Stromal cell of bone marrow (primary cell): ENCODE data around the gene PHACTR3.

ENCODE experiments used
- DNase-seq: peaks from one replicate; pipeline ENCODE4 v3.0.0-alpha.2; 2012; ENCODE audit warnings: low read depth

The PHACTR3 gene

DNA sequence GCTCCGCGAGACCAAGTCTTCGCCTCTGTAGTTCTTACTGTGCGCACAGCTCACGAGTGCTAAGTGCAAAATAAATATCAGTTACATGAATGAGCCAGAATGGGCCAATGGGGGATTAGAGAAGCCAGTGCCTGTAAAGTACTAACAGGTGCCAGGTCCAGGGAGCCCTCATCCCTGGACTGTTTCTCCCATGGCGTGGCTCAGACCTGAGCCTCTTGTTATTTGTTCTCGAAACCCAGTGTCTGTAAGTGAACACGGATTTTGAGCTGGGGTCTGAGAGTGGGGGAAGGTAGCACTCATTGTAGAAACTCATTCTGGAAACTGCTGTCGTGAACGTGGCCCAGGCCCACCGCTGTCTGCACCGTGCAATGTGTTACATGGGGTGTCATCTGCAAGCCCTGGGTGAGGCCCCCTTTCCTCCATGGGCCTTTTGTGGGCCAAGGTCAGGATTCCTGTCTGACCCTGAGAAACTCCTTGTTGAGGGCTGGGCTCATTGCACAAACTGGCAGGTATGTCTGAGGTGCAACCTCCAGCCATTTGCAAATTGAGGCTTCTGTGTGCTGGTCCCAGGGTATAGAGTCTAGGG, 174.4 kb downstream of the PHACTR3 start:
- DNase-seq = no peak

DNA sequence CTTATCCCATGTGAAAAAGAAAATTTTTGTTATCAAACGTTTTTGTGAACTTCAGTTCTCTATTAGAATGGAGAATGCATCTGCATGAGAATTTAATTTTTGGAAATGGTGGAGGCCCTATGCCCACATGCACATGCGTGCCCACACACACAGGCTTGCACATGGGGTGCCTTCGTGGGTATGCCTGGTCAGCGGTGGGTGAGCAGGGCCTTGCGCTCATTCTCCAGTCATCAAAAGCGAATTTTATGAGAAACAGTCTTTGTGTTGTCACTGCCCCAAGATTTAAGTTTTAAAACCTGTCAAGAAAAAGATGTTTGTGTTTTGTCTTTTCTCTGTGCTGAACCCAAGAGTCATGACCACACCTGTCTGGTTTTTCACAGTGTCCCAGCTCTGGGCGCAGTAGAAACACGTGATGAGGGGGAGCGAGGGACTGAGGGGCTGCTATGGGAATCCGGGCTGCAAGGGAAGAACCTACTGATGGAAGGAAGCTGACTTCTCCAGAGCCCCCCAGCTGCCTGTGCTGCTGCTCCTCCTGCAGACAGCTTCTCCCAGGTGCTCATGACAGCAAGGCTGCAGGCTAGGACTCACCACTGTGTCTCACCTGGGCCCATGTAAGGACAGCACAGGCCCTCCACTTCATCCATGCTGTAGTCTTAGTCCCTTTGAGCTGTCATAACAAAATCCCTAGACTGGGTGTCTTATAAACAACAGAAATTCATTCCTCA, 175.5 kb downstream of the PHACTR3 start:
- no peak for DNase-seq

DNA sequence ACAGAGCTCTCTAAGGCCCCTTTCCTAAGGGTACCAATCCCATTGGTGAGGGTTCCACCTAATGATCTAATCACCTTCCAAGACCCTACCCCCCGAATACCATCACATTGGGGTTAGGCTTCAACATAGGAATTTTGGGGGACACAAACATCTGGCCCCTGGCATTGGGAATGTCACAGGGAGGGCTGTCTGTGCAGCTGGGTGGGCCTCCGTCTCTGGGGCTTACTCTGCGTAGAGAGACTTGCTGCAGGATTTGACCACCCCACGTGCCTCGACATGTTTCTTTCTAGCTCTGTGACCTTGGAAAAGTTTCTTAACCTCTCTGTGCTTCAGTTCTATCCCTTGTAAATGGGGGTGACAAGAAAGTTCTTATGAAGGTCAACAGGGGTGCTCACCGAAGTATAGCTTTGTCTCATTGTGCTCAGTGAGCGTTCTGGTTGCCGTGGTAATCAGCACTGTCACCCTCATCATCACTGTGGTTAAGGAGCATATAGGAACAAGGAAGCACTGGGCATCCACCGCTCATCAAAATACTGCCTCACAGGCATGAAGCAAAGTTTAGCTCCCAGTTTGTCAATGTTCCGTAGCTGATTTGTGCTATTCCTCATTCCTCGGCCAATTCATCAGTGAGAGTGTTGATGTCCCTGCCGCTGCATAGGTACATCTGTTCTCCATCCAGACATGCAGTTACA, 176.3 kb downstream of the PHACTR3 start:
- DNase-seq = no peak

DNA sequence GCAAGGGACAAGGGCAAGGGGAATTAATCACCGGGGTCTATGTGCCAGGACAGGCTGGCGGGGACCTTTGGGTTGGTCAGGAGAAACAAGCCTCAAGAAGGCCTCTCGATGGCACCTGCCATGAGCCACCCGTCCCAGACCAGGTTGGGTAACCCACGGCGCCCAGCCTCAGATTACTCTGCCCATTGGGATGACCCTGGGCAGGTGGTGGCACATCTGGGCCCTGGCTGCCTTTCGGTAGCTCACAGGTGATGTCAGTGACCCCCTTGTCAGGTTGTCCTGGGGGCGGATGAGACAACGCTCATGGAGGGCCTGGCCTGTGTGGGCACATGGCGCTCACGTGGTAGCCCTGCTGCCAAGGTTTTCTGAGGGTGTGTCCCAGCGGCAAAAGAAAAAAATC, 176.9 kb downstream of the PHACTR3 start:
- DNase-seq = no peak

DNA sequence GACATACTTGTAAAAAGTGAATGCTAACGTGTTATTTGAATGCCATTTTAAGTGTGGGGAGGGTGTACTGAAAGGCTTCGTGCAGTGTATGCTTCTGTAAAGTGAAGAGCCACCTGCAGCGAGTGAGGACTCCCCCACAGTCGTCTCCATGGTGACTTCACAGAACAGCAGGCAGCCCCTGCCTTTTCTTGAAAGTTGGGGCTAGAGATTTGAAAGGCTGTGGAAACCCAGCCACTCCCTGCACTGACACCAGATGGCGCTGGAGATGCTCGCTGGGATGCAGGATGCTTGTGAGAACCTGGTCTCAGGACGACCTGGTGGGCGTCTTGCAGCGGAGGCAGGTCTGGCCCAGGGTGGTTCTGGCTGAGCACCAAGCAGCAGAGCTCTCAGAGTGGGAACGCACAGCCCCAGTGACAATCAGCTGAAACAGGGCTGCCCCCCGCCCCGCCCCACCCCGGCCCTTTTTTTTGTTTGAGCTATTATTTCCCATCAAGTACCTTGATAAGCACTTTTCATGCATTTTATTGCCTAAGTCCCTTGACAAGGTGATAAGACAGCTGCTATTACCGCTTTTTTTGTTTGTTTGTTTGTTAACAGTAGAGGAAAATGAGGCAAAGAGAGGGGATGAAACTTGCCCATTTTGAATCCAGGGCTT, 178.8 kb downstream of the PHACTR3 start:
- peak; percentile 13 for DNase-seq

DNA sequence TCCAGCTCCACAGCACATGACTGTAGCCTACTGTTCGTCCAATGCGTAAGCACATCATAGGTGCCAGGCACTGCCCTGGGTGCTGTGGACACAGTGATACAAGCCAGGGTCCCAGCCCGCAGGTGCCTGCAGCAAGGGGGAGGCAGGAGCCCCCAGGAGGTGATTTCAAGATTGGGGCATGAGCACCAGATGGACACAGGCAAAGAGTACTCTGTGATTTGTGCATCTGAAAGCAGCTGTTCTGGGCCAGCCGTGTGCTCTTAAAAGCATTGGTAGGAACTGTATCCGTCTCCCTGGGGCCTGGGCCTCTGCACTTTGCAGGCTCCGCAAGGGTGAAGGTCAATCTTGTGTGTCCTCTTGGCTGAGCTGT, 179.3 kb downstream of the PHACTR3 start:
- no peak for DNase-seq

DNA sequence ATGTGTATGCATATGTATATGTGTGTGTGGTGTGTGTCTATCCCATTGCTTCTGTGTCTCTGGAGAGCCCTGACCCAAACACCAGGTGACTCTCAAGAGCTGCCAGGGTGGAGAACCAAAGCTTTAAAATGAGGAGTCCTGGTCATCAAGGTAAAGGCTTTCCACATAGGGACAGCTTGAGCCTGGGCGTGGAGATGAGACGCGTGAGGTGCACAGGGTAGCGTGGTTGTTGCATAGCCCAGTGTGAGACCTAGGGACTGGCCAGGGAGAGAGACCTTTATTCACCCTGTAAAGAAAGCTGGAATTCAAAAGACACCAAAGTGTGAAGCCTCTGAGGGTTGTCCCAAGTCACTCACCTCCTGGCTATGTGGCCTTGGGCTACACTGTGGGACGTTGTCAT, 180.0 kb downstream of the PHACTR3 start:
- DNase-seq = no peak

DNA sequence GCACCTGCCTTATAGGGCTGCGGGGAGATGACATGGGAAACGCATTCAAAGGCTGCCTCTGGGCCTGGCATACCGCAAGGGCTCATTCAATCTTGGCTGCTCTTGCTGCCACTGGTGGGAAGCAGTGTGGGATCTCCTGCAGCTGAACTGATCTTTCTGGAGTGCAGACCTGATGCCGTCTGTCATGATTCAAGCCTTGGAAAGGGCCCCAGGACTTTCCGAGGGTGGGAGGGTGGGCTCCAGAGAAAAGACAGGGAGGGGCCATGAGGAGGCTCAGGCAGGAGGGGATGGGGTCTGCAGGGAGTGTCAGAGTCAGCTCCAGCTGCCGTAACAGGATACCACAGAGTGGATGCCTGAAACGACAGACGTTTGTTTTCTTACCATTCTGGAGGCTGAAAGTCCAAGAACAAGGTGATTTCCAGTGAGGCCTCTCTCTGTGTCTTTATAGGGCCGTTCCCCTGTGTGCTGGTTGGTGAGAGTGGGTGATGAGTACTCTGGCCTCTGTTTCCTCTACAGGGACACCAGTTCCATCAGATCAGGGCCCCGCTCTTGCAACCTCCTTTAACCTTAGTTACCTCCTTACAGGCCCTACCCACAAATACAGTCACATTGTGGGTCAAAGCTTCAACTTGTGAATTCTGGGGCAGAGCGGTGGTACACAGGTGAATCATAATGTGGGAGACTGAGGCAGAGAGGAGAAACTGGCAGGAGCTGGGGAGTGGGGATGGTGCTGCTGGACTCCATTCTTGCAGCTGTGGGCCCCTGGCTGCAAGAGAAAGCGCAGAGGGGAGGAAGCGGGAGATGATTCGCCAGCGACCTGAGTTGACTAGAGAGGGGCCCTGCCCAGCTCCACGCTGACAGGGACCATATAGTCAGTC, 180.7 kb downstream of the PHACTR3 start:
- DNase-seq = no peak

DNA sequence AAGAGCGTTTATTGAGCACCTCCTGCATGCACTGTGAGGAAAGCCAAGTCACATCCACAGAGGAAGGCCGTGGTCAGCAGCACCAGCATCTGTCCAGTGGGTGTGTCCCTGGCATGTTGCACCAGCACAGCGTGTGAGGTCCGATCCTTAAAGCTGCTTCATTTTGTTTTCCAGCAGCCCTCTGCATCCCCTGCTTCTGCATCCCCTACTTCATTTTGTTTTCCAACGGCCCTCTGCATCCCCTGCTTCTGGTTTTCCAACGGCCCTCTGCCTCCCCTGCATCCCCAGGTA, 181.3 kb downstream of the PHACTR3 start:
- DNase-seq = no peak

DNA sequence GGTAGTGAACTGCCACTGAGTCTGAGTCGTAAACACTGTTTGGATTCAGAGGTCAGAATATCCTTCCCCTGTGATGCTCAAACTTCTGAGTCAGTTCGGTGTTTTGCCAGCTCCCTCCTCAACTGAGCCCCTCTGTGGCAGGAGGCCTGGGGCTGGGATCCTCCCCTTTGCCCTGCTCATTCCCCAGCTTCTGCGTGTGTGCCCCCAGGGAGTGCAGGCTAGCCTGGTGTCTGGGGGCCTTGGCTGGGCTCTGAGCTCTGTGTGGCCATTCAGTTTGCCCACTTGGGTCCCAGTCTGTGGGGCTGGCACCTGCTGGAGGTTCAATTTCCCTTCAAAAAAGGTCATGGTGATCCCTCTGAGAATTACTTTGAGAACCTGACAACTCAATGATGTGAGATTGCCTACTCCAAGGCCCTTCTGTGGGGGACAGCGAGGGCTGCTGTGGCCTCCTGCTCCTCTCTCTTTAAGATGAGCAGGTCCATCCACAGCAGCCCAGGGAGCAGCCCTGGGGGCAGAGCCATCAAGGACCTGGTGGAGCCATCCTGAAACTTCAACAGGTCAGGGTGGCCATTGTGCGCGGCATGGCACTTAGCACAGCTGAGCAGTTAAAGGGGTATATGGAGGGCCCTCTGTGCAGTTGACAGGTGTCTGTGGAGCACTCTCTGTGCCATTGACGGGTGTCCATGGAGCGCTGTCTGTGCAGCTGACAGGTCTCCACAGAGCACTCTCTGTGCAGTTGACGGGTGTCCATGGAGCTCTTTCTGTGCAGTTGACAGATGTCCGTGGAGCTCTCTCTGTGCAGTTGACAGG, 181.9 kb downstream of the PHACTR3 start:
- DNase-seq = no peak

DNA sequence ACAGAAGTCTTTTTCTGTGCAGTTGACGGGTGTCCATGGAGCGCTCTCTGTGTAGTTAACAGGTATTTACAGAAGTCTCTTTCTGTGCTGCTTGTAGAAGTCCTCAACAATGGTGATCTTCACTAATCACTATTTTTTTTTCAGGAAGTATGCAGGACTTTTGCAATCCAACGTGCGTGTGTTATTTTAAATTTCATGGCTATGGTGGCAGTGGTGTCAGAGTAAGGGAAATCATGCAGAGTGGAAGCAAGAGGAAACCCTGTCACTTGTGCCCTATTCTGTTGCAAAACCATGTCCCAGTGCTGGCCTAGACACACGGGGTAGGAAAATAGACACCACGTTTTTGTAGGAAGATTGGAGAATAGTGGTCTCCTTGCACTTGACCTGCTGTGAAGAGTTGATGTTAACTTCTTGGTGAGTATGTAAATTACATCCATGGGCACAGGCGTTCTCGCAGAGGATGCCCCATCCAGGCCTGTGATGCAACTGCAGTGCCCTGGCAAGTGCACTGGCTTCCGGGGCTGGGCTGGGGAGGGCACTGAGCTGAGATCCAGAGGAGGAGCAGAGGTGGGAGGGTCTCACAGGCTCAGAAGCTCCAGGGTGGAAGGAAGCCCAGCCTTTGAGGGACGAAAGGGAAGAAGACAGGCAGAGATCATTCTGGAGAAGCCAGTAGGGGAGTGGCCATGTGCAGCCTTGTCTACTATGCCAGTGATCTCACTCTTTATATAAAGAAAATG, 182.6 kb downstream of the PHACTR3 start:
- no peak for DNase-seq

DNA sequence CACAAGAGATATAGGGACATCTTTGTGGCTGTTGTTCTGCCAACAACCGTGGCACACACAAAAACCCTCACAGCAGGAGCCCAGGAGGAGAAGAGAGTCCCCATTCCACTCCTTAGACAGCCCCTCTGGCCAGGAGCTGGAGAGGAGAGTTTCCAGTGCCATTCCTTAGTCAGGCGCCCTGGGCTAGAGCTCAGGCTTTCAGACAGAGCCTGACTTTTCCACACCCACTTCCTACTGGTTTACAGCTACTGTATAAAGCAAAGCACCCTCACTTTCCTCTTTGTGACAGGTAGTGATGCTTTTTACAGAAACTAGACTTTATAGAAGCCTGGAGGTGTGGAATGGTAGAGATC, 183.2 kb downstream of the PHACTR3 start:
- DNase-seq = no peak

DNA sequence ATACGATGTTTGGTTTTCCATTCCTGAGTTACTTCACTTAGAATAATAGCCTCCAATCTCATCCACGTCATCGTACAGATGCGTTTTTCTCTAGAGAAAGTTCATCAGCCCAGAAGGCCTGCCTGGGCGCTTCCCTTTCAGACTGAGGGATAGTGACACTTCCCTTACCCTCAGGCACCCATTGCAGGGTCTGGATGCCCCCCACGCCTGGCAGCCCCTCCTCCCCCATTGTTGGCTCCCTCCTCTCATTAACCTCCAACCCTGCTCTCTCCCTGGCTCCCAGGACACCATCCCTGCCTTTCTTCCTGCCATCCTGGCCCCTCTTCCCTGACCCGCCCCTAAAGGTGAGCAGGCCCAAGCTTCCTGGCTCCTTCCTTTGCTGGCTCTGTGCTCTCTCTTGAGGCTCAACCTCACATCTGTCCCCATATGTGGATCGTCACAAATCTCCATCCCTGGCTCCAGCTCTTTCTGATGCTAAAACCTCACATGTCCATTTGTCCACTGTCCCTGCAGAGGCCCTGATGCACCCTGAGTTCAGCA, 183.9 kb downstream of the PHACTR3 start:
- no peak for DNase-seq

DNA sequence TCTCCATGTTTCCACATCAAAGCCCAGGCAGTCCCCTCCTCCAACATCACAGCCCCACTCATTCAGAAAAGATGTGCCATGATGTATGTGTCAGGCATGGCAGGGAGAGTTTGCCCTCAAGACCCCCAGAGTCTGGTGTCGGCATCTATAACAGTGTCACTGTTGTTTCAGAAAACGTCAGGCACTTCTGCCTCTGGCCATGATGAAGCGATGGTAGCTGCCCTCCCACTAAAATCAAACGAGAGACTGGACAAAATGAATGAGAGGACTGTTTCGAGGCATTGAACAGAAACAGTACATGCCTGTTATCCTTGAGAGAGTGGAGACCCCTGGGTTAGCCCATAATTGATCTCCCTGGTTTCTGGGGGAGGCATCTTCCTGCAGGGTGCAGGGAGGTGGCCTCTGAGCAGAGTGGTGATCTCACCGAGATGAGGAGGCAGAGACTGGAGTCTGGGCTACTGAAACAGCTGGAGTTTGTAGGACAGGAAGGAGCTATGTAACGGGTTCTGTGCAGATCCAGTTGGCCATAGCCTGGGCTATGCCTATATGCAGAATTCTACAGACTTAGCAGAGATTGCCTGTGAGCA, 184.6 kb downstream of the PHACTR3 start:
- DNase-seq = no peak

DNA sequence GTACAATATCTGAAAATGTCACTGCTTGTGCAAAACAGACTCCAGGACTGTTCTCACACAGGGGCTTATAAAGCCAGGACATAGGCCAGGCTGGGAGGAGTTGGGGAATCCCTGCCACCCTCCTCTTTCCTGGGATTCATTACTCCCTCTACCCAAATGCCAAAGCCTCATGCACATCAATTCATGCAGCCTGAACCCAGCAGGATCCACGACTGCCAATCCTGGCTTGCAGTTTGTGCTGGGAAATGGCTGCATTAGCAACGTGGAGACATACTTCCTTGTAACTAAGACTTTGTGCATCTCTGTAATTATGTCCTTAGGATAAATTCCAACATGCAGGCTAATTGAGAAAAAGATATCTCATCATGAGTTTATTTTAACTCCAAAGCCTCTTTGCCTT, 185.3 kb downstream of the PHACTR3 start:
- DNase-seq = no peak

DNA sequence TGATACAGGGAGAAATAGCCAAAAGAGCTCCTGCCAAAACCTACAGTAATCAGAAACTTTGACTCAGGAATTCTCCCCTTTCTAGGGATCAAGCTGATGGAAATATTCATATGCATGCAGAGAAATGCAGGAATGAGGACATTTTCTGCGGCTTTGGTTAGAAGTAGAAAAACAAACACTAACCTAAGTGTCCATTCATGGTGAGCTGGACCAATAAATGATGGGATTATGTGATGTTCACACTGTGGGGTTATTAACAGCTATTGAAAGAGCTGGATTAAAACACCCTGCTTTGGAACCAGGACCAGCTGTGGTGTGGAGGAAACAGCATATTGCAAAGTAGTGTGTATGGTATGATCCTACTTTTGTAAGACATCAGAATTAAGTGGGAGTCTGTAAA, 186.0 kb downstream of the PHACTR3 start:
- peak; percentile 3 for DNase-seq

DNA sequence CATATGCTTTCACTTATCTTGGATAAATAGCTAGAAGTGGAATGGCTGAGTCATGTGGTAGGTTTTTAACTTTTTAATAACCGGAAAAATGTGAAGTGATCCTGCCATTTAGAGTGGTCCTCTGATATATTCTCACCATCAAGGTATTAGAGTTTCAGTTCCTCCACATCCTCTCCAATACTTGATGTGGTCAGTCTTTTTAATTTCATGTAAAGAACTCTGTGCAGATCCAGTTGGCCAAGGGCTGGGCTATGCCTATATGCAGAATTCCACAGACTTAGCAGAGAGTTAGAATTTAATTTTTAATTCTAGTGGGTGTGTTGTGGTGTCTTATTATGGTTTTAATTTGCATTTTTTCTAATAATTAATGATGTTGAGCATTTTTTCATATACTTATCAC, 188.0 kb downstream of the PHACTR3 start:
- no peak for DNase-seq

DNA sequence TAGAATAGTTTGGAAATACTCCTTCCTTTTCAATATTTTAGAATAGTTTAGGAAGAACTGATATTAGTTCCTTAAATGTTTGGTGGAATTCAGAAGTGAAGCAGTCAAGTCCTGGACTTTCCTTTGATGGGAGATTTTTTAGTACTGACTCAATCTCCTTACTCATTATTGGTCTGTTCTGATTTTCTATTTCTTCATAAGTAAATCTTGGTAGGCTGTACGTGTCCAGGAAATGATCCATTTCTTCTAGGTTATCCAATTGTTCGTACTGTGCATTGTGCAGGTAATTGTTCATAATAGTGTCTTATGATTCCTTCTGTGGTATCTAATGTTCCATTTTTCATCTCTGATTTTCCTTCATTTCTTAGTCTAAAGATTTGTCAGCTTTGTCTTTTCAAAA, 190.2 kb downstream of the PHACTR3 start:
- no peak for DNase-seq

DNA sequence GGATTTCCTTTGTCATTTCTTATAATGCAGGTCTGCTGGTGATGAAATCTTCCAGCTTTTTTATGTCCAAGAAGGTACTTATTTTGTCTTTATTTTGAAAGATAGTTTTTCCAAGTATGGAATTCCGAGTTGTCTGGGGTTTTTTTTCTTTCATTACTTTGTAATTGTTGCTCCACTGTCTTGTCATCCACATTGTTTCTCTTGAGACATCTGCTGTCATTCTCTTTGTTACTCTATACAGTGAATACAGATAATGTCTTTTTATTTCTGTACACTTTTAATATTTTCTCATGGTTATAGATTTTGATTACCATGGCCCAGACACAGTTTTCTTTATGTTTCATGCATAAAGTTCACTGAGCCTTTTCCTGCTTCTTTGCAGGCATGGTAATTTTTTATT, 196.0 kb downstream of the PHACTR3 start:
- no peak for DNase-seq

DNA sequence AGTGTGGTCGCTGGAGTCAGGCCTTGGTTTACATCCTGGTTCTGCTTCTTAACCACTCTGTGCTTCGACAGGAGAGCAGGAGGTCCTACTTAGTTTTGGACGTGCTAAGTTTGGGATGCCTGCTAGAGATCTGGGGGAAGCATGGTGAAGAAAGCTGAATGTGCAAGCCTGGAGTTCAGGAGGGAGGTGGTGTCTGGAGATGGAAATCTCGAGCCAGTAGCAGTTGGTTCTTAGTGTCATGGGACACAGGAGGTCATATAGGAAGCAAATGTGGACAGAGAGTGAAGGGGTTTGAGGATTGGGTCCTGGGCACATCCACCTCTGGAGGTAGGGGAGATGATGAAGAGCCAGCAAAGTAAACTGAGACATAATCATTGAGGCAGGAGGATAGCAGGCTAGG, 197.7 kb downstream of the PHACTR3 start:
- DNase-seq = no peak
